ENCODE results near the gene REXO1.
A peak's percentile ranks its signal among the peaks of the same experiment; 100 is the strongest.
"Not testable (repeated sequence)": the region's sequence is repeated elsewhere in the genome, so short reads cannot be mapped to it uniquely, and the experiment has no call there.

REXO1 gene, protein sequence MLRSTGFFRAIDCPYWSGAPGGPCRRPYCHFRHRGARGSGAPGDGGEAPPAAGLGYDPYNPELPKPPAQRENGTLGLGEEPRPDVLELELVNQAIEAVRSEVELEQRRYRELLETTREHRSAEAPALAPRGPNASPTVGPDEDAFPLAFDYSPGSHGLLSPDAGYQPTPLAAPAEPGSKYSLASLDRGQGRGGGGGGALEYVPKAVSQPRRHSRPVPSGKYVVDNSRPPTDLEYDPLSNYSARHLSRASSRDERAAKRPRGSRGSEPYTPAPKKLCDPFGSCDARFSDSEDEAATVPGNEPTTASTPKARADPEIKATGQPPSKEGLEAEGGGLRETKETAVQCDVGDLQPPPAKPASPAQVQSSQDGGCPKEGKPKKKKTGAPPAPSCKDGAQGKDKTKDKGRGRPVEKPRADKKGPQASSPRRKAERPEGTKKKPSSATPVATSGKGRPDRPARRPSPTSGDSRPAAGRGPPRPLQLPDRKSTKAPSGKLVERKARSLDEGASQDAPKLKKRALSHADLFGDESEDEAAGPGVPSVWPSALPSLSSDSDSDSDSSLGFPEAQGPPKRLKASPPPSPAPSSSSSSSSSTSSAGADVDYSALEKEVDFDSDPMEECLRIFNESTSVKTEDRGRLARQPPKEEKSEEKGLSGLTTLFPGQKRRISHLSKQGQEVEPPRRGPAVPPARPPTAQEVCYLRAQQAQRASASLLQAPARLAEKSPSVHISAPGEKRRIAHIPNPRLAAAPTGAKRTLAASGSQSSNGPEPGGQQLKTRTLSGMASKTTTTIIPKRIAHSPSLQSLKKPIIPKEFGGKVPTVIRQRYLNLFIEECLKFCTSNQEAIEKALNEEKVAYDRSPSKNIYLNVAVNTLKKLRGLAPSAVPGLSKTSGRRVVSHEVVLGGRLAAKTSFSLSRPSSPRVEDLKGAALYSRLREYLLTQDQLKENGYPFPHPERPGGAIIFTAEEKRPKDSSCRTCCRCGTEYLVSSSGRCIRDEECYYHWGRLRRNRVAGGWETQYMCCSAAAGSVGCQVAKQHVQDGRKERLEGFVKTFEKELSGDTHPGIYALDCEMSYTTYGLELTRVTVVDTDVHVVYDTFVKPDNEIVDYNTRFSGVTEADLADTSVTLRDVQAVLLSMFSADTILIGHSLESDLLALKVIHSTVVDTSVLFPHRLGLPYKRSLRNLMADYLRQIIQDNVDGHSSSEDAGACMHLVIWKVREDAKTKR

DNA sequence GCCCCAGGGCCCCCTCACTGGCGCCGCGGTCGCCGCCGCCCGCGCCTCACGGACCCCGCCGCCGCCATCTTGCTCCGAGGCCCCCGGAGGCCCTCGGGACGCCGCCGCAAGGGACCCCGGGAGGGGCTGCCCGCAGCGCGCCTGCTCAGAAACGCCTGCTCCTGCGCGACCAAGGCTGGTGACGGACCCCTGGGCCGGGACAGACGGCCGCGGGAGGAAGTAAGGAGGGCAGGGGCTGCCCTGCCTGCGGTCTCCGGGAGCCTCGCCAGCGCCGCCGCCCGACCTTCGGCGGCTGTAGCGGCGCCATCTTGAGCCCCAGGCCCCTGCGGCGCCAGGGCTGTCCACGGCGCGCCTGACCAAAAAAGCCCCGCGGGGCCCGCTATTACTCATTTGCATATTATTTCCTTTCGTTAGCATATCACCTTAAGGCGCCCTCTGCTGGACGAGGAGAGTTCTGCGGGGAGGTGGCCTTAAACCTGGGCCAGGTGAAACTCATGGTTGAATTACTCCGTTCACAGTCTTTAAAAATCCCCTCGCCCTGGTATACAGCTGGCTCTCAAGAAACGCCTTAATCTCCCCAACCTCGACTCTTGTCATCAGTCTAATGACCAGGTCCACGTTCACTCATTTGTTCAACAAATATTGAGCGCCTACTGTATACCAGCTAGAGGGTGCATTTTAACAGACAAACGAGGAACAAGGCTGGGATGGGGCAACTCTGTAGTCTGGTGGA, at the start of gene REXO1:
Gene REXO1 (minus strand): TSS at position 85 of the 733 bp plus-strand sequence. CDS start 125 bp downstream, outside the sequence.
- DNase-seq (ENCODE audit: low read depth): peak; percentile 94

GRCh38 chr19:1896508-1896907, 48.2 kb upstream of the REXO1 start:
- no peak for DNase-seq (ENCODE audit: low read depth)

DNA sequence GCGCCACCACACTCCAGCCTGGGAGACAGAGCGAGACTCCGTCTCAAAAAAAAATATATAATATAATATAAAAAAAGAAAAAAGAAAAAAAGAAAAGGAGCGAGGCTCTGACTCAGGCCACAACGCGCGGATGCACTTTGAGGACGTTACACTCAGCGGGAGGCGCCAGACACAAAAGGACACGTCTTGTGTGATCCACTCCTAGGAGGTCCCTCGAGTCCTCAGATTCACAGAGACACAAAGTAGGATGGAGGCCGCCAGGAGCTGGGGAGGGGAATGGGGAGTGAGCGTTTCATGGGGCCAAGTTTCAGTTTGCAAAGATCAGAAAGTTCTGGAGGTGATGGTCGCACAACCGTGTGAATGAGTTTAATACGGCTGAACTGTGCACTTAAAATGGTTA, 45.5 kb upstream of the REXO1 start:
- DNase-seq (ENCODE audit: low read depth): no peak

DNA sequence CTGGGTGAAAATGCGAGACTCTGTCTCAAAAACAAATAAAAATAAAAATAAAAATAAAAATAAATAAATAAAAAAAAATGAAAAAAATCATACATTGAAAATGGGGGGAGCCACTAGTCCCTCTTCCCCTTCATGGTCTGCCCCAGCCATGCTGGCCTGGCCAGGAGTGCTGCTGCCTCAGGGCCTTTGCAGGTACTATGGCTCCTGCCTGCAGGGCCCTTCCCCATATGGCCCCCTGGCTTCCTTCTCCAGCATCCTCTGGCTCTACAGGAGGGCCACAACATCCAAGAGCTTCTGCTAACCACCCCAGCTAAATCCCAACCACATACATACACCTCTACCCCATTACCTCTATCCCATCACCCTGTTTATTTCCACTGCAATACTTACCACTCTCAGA, 41.6 kb upstream of the REXO1 start:
- DNase-seq (ENCODE audit: low read depth): no peak

DNA sequence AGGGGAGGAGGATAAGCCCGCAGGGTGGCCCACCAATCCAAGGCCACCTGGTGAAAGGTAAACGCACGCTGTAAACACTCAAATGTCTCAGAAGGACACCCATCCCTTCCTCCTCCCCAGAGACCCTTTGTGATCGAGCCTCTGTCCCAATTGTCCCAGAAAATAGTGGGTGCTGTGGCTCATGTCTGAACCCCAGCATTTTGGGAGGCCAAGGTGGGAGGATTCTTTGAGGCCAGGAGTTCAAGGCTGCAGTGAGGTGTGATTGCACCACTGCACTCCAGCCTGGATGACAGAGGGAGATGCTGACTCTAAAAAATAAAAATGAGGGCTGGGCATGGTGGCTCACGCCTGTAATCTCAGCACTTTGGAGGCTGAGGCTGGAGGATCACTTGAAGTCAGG, 40.1 kb upstream of the REXO1 start:
- no peak for DNase-seq (ENCODE audit: low read depth)

- DNase-seq (ENCODE audit: low read depth): not testable (repeated sequence)
Measured at GRCh38 chr19:1886360-1886759, 38.1 kb upstream of the REXO1 start.

DNA sequence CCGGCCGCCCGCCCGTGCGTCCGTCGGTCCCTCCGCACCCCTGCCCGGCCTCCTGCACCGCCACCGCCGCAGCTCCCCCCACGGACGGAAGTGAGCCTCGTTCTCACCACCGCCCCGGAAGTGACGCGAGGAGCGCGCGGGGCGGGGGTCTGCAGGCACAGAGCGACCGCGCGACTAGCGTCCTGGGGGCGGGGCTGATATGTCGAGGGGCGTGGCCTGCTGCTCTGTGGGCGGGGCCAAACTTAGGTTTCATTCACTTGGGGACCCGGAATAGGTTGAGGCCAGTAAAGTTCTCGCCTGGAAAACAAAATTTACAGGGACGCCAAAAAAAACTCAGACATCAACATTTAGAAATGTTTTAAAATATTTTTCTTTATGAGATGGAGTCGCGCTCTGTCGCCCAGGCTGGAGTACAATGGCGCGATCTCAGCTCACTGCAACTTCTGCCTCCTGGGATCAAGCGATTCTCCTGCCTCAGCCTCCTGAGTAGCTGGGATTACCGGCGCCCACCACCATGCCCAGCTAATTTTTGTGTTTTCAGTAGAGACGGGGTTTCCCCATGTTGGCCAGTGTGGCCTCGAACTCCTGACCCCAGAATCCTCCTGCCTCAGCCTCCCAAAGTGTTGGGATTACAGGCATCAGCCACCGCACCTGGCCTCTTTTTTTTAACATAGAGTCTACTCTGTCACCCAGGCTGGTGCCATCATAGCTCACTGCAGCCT, 37.3 kb upstream of the REXO1 start, which contains the start of gene ABHD17A:
Gene ABHD17A (minus strand): TSS at position 99 of the 722 bp plus-strand sequence. CDS start 3,930 bp downstream, outside the sequence.
- peak; percentile 93 for DNase-seq (ENCODE audit: low read depth)

GRCh38 chr19:1884719-1885334, 36.5 kb upstream of the REXO1 start:
- DNase-seq (ENCODE audit: low read depth): peak; percentile 48

DNA sequence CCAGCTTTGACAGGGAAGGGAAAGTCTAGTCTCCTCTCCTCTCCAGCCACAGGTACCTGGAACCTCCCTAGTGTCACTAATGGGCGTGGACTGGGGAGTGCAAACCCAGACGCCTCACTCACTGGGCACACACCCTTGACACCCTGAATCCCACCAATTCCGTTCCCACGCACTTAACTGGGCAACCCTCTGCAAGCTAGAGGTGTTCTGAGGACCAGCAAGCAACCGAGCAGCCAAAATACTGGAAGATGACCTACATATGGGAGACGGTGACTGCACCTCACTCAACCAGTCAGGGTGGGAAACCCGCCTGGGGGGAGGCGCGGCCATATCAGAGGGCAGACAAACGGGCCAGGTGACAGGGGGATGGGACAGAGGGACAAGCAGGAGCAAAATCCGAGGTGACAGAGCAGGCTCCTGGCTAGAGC, 36.0 kb upstream of the REXO1 start:
- no peak for DNase-seq (ENCODE audit: low read depth)

DNA sequence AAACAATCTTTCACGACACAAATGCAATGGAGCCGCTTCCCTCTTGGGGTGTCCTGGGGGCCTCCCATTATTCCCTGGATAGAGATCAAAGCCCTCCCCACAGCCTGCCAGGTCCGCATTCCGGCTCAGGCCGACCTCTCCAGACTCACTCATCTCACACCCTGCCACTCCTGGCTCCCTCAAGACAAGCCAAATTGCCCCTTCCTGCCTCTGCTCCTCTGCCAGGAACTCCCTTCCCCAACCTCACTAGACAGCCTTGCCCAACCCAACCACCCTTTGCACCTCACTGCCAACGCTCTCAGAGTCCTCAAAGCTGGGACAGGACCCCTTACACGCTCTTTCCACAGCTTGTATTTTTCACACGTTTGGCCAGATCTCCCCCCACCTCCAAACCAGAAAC, 35.5 kb upstream of the REXO1 start:
- DNase-seq (ENCODE audit: low read depth): no peak

GRCh38 chr19:1882786-1883692, 34.8 kb upstream of the REXO1 start:
- no peak for DNase-seq (ENCODE audit: low read depth)

- DNase-seq (ENCODE audit: low read depth): no peak
Measured at GRCh38 chr19:1882089-1882785, 34.0 kb upstream of the REXO1 start.

GRCh38 chr19:1881393-1882088, 33.3 kb upstream of the REXO1 start:
- DNase-seq (ENCODE audit: low read depth): not testable (repeated sequence)

DNA sequence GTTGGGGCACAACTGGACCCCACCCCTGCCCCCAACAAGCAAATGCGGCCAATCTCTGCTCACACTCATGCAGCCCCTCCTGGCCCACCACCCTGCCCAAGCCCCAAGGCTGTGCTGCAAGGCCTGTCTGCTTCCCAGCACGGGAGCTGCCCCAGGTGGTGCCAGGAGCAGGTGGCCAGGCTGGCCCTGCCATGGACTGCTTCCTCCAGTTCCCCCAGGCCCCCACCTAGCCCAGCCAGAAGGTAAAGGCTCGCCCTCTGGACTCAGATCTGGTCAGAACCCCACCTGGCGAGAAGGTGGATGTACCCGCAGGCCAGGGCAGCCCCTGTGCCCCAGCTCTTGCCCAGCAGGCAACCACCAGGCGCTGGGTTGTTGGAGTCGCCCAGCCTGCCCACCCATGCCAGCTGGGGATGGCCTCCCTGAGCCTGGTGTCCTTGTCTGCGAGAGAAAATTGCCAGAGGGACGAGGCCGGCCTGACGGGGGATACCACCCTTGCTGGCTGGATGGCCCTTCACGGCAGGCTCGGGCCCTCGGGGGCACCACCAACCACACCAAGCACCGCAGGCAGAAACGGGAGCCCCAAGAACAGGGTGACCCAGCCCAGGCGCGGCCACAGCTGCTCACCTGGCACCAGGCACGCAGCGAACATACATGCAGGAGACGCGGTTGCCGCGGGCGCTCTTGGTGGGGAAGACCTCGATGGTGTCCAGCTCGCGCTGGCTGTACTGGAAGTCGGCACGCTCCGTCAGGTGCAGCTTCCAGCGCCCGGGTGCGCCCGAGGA, 32.5 kb upstream of the REXO1 start:
- no peak for DNase-seq (ENCODE audit: low read depth)

DNA sequence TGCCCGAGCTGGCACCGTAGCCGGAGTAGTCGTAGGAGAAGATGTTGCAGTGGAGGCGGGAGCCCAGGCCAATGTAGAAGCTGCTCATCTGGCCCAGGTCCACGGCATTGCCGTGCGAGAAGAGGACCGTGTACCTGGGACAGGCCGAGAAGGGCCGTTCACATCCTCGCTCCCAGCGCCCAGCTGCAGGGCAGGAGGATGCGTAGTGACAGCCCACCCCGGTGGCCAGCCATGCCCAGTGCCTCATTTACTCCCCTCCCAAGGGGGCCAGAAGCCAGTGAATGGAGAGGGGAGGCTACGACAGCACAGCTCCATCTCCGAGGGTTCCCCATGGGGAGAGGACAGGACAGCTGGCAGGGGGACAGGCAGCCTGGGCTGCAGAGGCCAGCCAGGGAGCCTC, 31.7 kb upstream of the REXO1 start:
- DNase-seq (ENCODE audit: low read depth): not testable (repeated sequence)

DNA sequence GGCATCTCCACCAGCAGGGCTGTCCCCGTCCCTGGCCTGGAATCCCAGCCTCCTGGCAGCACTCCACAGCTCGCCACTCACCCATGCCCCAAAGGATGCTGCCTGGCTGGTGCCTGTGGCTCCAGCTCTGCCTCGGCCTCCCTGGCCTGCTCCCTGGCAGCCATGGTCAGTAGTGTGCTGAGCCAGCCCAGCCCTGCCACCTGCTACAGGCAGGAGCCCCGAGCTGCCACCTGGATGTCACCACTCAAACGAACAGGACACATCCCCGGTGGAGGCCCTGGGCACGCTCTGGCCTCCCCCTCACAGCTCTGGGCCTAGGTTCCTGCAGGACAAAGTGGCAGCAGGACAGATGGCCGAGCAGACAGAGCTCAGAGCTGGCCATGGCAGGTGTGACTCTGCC, 30.3 kb upstream of the REXO1 start:
- DNase-seq (ENCODE audit: low read depth): not testable (repeated sequence)

DNA sequence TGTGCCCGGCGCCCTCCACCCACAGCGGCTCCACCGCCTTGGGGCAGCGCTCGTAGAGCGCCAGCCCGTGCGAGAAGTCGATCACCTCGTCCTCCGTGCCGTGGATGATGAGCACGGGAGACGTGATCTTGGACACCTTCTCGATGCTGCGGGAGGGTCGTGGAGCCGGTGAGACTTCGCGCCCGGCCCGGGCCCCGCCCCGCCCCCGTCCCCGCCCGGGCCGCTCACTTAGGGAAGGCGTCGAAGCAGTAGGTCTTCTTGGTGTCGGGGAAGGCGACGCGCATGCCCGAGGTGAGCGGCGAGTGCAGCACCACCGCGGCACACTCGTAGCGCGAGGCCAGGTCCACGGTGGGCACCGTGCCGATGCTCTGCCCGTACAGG, 29.0 kb upstream of the REXO1 start:
- DNase-seq (ENCODE audit: low read depth): not testable (repeated sequence)
